ENCODE measurements around the gene ASB2. TPM values are rescaled to one million over a fixed set of nuclear protein-coding genes. Genes with fewer than 3 reads are reported as not detected.
A peak's percentile ranks its signal among the peaks of the same experiment; 100 is the strongest.

The ASB2 gene
- total RNA-seq, 2 experiments from 2014 or later: 93.9 to 99.3 TPM

DNA sequence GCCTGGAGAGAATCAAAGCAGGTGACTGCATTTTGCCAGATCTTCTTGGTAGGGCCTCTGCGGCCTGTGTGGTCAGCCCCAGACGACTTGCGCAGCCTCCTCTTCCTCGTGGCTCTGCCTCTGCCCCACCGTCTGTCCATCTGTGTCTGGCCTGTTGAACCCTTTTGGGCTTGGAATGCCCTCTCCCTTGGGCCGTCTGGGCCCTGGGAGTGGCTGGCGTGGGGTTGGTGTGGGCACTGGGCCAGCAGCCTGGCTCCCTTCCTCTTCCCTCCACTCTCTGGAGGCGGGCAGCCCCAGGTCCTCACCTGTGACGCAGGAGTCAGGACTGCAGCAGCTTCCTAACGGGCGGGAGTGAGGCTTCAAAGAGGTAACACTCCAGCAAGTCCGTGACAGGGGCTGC, 11.0 kb upstream of the ASB2 start:
- ChIA-PET CTCF (no interaction called here), POLR2A (interaction anchor here (1.0 to 1.2 kb wide), 2 partner anchors 14 to 35 kb away, joined by 3 read pairs; no protein-coding TSS in a partner anchor)
- H3K27ac Mint-ChIP-seq: no peak overlapping the region
- H3K4me1 Mint-ChIP-seq: peaks cover 1% of the 10 kb centered on the region
- H3K36me3 Mint-ChIP-seq (ENCODE audit: low read depth): no peaks in the 10 kb centered on the region
- H3K9me3 Mint-ChIP-seq: no peaks in the 10 kb centered on the region
- no peak for DNase-seq
- H3K4me3 Mint-ChIP-seq: no peak overlapping the region
- no peaks in the 10 kb centered on the region for H3K27me3 Mint-ChIP-seq

DNA sequence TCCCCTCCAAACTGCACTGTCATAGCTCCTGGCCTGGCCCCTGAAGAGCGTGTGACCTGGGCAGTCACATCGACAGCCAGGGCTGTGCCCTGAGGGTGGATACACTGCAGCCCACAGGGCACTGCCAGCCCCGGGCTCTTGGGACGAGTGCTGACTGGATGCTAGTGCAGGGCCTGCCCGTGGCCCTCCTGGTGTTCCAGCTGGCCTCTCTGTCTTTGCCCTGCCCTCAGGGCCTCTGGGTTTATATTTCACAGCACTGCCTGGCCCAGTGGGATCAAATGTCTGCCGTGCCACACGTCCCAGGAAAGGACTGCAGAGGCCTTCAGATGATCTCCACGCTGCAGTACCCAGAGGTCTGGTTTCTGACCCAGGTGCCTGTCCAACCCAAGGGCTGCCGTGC, 10.6 kb upstream of the ASB2 start:
- POLR2A ChIA-PET: interaction anchor here (1.0 to 1.3 kb wide), 3 partner anchors 11 to 35 kb away, joined by 3 to 5 read pairs (median 3); partner anchors contain the start of gene CCDC197
- no peak for DNase-seq
- Mint-ChIP-seq H3K4me1 (peaks cover under 1% of the 10 kb centered on the region), H3K27ac (no peak overlapping the region), H3K36me3 (ENCODE audit: low read depth) (no peaks in the 10 kb centered on the region), H3K4me3 (no peak overlapping the region), H3K27me3 (no peaks in the 10 kb centered on the region), H3K9me3 (no peaks in the 10 kb centered on the region)
- CTCF ChIA-PET: interaction anchor here (0.7 to 1.3 kb wide), 2 partner anchors 14 to 47 kb away, joined by 3 to 4 read pairs; no protein-coding TSS in a partner anchor

- H3K4me1 Mint-ChIP-seq: peaks cover 5% of the 10 kb centered on the region
- CTCF ChIA-PET: no interaction called here
- POLR2A ChIA-PET: interaction anchor here (1.0 to 5.0 kb wide), 2 partner anchors 8 to 13 kb away, joined by 3 to 25 read pairs; partner anchors contain the start of gene ASB2
Measured at GRCh38 chr14:93984987-93985410, 8.6 kb upstream of the ASB2 start.

DNA sequence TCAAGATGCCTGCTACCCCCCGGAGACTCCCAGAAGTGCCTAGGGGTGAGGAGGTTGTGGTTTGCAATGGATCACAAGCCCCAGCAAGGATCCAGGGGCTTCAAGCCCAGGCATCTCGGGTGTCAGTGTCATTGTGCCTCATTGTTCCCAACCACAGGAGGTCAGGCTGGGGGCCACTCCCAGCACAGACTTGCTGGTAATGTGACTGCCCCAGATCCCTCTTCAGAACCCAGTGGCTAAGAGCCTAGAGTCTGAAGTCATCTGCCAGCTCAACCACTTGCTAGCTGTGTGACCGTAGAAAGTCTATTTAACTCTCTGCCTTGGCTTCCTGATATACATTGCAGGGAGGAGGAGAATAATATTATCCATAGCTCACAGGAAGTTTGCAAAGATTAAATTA, 7.7 kb upstream of the ASB2 start:
- Mint-ChIP-seq H3K27ac (no peak overlapping the region), H3K4me3 (no peak overlapping the region), H3K36me3 (ENCODE audit: low read depth) (peaks cover 4% of the 10 kb centered on the region), H3K9me3 (peaks cover 4% of the 10 kb centered on the region), H3K4me1 (peaks cover 10% of the 10 kb centered on the region), H3K27me3 (no peaks in the 10 kb centered on the region)
- no peak for DNase-seq
- ChIA-PET POLR2A (interaction anchor here (1.0 to 5.0 kb wide), 2 partner anchors 9 to 12 kb away, joined by 3 to 25 read pairs; no protein-coding TSS in a partner anchor), CTCF (interaction anchor here (1.0 to 4.5 kb wide), 8 partner anchors 11 to 48 kb away, joined by 3 to 30 read pairs (median 4); partner anchors contain the start of gene CCDC197)

More at GRCh38 chr14:93984987-93985410, 8.6 kb upstream of the ASB2 start:
- DNase-seq: no peak
- Mint-ChIP-seq H3K4me3 (no peak overlapping the region), H3K27ac (no peak overlapping the region), H3K27me3 (no peaks in the 10 kb centered on the region), H3K36me3 (ENCODE audit: low read depth) (peaks cover 4% of the 10 kb centered on the region), H3K9me3 (no peaks in the 10 kb centered on the region)

- Mint-ChIP-seq H3K27me3 (no peaks in the 10 kb centered on the region), H3K4me3 (no peak overlapping the region), H3K27ac (no peak overlapping the region), H3K4me1 (peaks cover 26% of the 10 kb centered on the region), H3K9me3 (peaks cover 6% of the 10 kb centered on the region), H3K36me3 (ENCODE audit: low read depth) (peaks cover 6% of the 10 kb centered on the region)
- DNase-seq: no peak
- CTCF ChIA-PET: interaction anchor here (0.8 to 4.5 kb wide), 11 partner anchors 10 to 154 kb away, joined by 3 to 30 read pairs (median 5); no protein-coding TSS in a partner anchor
- POLR2A ChIA-PET: interaction anchor here (0.8 to 5.0 kb wide), 7 partner anchors 9 to 43 kb away, joined by 3 to 25 read pairs (median 3); no protein-coding TSS in a partner anchor
Measured at GRCh38 chr14:93982230-93983007, 6.0 kb upstream of the ASB2 start.

DNA sequence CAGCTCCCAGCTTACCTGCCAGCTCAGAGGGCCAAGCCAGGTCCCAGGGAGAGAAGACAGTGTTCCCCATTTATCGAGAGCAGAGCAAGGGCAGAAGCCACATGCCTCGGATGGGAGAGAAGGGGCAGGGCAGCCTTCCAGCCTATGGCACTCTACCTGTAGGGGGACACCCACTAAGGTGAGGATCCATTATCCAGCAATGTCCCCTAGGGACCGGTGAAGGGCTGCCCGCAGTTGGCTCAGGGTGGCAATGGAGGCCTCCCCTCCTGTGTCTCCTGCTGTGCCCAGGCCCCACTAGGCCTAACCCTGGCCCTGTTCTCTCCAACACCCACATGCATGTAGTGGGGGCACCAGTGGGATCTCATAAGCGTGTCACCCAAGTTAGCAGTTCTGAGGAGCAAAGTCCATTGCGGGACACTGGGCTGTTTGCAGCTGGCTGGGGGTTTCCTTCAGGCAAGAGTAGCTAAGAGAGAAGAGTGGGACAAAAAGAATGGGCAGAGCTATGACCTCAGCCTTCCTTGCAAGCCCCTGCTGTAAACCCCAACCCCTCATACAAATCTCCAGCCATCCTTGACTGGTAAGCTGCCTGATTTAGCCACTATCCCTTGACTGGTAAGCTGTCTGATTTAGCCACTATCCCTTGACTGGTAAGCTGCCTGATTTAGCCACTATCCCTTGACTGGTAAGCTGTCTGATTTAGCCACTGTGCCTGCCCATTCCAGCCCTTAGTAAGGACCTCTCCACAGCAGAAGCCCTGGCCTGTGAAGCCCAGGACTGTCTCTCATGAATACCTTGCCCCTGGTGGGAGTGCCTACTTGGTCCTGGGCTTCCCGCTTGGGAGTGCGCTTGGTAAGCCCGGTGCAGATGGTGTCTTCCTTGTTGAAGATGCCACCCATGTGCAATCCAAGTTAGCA, 5.2 kb upstream of the ASB2 start:
- H3K27me3 Mint-ChIP-seq: no peaks in the 10 kb centered on the region
- no peak overlapping the region for H3K27ac Mint-ChIP-seq
- H3K4me1 Mint-ChIP-seq: peaks cover 35% of the 10 kb centered on the region
- ChIA-PET CTCF (interaction anchor here (1.0 to 4.5 kb wide), 8 partner anchors 11 to 155 kb away, joined by 3 to 30 read pairs (median 5); no protein-coding TSS in a partner anchor), POLR2A (interaction anchor here (1.0 to 5.0 kb wide), 2 partner anchors 10 to 13 kb away, joined by 3 to 25 read pairs; no protein-coding TSS in a partner anchor)
- H3K4me3 Mint-ChIP-seq: no peak overlapping the region
- no peak for DNase-seq
- peaks cover 9% of the 10 kb centered on the region for H3K9me3 Mint-ChIP-seq
- H3K36me3 Mint-ChIP-seq (ENCODE audit: low read depth): peaks cover 12% of the 10 kb centered on the region

DNA sequence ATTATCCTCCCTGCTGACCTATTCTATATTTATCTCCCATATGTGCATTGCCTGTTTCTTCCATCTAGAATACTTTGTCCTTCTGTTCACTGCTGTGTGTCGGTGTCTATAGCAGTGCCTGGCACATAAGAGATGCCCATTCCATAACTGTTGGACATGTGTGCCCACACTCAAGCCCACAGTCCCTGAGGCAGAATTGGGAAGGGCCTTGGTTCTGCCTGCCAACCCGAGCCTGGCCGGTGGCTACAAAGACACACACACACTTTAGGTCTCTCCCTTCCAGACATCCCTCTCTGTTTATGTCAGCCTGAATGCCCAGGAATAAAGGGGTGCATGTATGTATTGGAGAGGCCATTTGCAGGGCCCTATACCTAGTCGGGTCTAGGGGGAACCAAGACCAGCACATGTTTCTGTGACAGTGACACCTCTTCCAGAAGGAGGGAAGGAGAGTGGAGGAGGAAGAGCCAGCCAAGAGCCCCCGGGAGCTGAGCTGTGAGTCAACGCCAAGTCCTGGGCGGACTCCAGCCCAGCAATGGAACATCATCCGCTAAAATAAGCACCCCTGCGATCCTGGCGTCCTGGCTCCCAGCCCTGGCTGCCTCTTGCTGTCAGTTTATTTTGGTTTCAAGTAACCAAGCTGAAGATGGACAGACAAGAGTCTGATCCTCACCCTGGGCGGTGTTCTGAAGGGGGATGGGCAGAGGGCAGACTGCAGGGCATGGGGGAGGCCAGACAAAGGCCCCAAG, 4.3 kb upstream of the ASB2 start:
- no peak overlapping the region for H3K4me3 Mint-ChIP-seq
- no peaks in the 10 kb centered on the region for H3K27me3 Mint-ChIP-seq
- ChIA-PET POLR2A (interaction anchor here (5.0 kb wide), 1 partner anchor 9 kb away, joined by 25 read pairs; no protein-coding TSS in a partner anchor), CTCF (interaction anchor here (3.0 to 4.5 kb wide), 2 partner anchors 10 to 42 kb away, joined by 11 to 30 read pairs; no protein-coding TSS in a partner anchor)
- H3K4me1 Mint-ChIP-seq: peaks cover 44% of the 10 kb centered on the region
- no peak overlapping the region for H3K27ac Mint-ChIP-seq
- peaks cover 18% of the 10 kb centered on the region for H3K36me3 Mint-ChIP-seq (ENCODE audit: low read depth)
- no peak for DNase-seq
- peaks cover 9% of the 10 kb centered on the region for H3K9me3 Mint-ChIP-seq

GRCh38 chr14:93978735-93979134, 2.4 kb upstream of the ASB2 start:
- peaks cover 63% of the 10 kb centered on the region for H3K4me1 Mint-ChIP-seq
- H3K9me3 Mint-ChIP-seq: peaks cover 9% of the 10 kb centered on the region

DNA sequence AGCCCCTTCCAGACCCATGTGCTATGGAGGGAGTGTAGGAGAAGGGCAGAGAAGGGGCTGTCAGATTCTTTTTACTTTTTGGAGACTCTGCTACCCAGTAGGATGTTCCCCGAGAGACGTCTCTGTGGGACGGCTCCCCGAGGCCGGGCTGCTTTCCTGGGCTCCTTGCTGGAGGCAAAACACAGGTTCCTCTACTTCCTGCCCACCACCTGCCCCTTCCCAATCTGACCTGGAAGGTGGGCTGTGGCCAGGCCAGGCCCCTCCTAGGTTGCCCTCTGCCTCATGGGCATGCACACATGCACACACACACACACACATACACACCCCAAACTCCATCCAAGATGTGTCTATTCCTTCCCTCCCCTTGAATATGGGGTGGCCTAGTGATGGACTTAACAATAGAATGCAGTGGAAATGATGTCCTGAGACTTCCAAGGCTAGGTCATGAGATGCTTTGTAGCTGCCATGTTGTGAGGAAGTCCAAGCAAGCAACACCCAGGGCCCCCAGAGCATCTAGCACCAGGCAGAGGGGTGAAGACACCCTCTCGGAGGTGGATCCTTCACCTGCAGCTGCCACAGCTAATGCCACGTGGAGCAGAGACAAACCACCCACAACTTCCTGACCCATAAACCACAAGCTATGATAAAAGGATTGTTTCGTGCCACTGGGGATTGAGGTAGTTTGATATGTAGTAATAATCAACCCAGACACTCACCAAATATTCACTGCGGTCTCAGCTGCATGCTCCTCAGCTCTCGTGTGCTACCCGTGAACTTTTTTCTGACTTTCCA, 1.6 kb upstream of the ASB2 start:
- Mint-ChIP-seq H3K4me1 (peaks cover 71% of the 10 kb centered on the region), H3K4me3 (no peak overlapping the region), H3K36me3 (ENCODE audit: low read depth) (peaks cover 30% of the 10 kb centered on the region), H3K9me3 (peaks cover 9% of the 10 kb centered on the region), H3K27ac (peak overlapping the region; percentile 97), H3K27me3 (no peaks in the 10 kb centered on the region)
- ChIA-PET POLR2A (interaction anchor here (0.9 to 13.5 kb wide), 21 partner anchors 7 to 50 kb away, joined by 3 to 616 read pairs (median 4); partner anchors contain the start of gene CCDC197), CTCF (interaction anchor here (0.7 to 13.5 kb wide), 8 partner anchors 16 to 38 kb away, joined by 3 to 354 read pairs (median 8); no protein-coding TSS in a partner anchor)
- peak; percentile 81 for DNase-seq

More at GRCh38 chr14:93978735-93979134, 2.4 kb upstream of the ASB2 start:
- H3K27me3 Mint-ChIP-seq: no peaks in the 10 kb centered on the region
- no peak for DNase-seq
- peaks cover 22% of the 10 kb centered on the region for H3K36me3 Mint-ChIP-seq (ENCODE audit: low read depth)
- CTCF ChIA-PET: interaction anchor here (0.7 to 13.5 kb wide), 8 partner anchors 16 to 39 kb away, joined by 3 to 354 read pairs (median 8); no protein-coding TSS in a partner anchor
- POLR2A ChIA-PET: interaction anchor here (0.7 to 13.5 kb wide), 22 partner anchors 8 to 49 kb away, joined by 3 to 616 read pairs (median 4); partner anchors contain the start of gene CCDC197
- peak overlapping the region; percentile 97 for H3K27ac Mint-ChIP-seq
- no peak overlapping the region for H3K4me3 Mint-ChIP-seq

- no peaks in the 10 kb centered on the region for H3K27me3 Mint-ChIP-seq
- H3K36me3 Mint-ChIP-seq (ENCODE audit: low read depth): peaks cover 33% of the 10 kb centered on the region
- H3K4me3 Mint-ChIP-seq: peak overlapping the region; percentile 78
- ChIA-PET POLR2A (interaction anchor here (0.7 to 13.5 kb wide), 8 partner anchors 8 to 103 kb away, joined by 3 to 616 read pairs (median 4); no protein-coding TSS in a partner anchor), CTCF (interaction anchor here (3.4 to 13.5 kb wide), 3 partner anchors 16 to 37 kb away, joined by 30 to 354 read pairs (median 35); no protein-coding TSS in a partner anchor)
- DNase-seq: no peak
- peak overlapping the region; percentile 97 for H3K27ac Mint-ChIP-seq
- H3K4me1 Mint-ChIP-seq: peaks cover 78% of the 10 kb centered on the region
- peaks cover 9% of the 10 kb centered on the region for H3K9me3 Mint-ChIP-seq
Measured at GRCh38 chr14:93977171-93977570, 801 bp upstream of the ASB2 start.
